ENCODE results near the gene SNX3.

SNX3 gene

GRCh38 chr6:108203189-108204112 is 57.4 kb downstream of the SNX3 start:
- DNase-seq (ENCODE audit: low spot score) = no peak

GRCh38 chr6:108200631-108201030 is 60.2 kb downstream of the SNX3 start:
- no peak for DNase-seq (ENCODE audit: low spot score)

- DNase-seq (ENCODE audit: low spot score) = no peak
Measured at GRCh38 chr6:108200186-108200585, 60.7 kb downstream of the SNX3 start.

- no peak for DNase-seq (ENCODE audit: low spot score)
Measured at GRCh38 chr6:108198761-108199498, 61.9 kb downstream of the SNX3 start.

GRCh38 chr6:108195209-108195608 is 65.6 kb downstream of the SNX3 start:
- DNase-seq (ENCODE audit: low spot score) = no peak

GRCh38 chr6:108194503-108194902 is 66.3 kb downstream of the SNX3 start:
- DNase-seq (ENCODE audit: low spot score) = no peak

- DNase-seq (ENCODE audit: low spot score) = no peak
Measured at GRCh38 chr6:108193835-108194234, 67.0 kb downstream of the SNX3 start.

- DNase-seq (ENCODE audit: low spot score) = no peak
Measured at GRCh38 chr6:108193131-108193530, 67.7 kb downstream of the SNX3 start.

- no peak for DNase-seq (ENCODE audit: low spot score)
Measured at GRCh38 chr6:108187519-108187918, 73.3 kb downstream of the SNX3 start.

GRCh38 chr6:108186226-108186625 is 74.6 kb downstream of the SNX3 start:
- no peak for DNase-seq (ENCODE audit: low spot score)

GRCh38 chr6:108180776-108181175 is 80.1 kb downstream of the SNX3 start:
- DNase-seq (ENCODE audit: low spot score) = no peak

GRCh38 chr6:108180266-108180665 is 80.6 kb downstream of the SNX3 start:
- no peak for DNase-seq (ENCODE audit: low spot score)

GRCh38 chr6:108179741-108180140 is 81.1 kb downstream of the SNX3 start:
- DNase-seq (ENCODE audit: low spot score) = no peak

- no peak for DNase-seq (ENCODE audit: low spot score)
Measured at GRCh38 chr6:108176281-108177089, 84.4 kb downstream of the SNX3 start.

- DNase-seq (ENCODE audit: low spot score) = no peak
Measured at GRCh38 chr6:108175592-108176279, 85.1 kb downstream of the SNX3 start.

- no peak for DNase-seq (ENCODE audit: low spot score)
Measured at GRCh38 chr6:108175176-108175591, 85.7 kb downstream of the SNX3 start.

- no peak for DNase-seq (ENCODE audit: low spot score)
Measured at GRCh38 chr6:108174371-108175175, 86.3 kb downstream of the SNX3 start.

- DNase-seq (ENCODE audit: low spot score) = no peak
Measured at GRCh38 chr6:108171918-108172516, 88.8 kb downstream of the SNX3 start.

GRCh38 chr6:108171291-108171917 is 89.4 kb downstream of the SNX3 start:
- DNase-seq (ENCODE audit: low spot score) = no peak

Measured in RKO (cell line).